ENCODE data around the gene PPM1M.

Gene PPM1M

GRCh38 chr3:52216585-52217408, 28.8 kb upstream of the PPM1M start:
- peak; percentile 23 for DNase-seq

DNA sequence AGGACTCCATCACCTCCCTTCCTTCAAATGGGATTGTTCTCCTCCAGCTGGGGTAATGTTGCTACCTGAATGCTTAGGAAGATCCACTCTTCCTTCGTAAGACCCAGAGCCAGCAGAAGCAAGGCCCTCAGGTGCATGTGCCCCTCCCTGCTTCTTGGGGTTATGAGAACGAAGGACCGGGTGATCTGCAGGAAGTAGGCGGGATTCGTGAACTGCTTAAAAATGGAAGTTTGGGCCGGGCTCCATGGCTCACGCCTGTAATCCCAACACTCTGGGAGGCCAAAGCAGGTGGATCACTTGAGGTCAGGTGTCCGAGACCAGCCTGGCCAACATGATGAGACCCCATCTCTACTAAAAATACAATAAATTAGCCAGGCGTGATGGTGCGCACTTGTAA, 28.2 kb upstream of the PPM1M start:
- DNase-seq, result no peak

DNA sequence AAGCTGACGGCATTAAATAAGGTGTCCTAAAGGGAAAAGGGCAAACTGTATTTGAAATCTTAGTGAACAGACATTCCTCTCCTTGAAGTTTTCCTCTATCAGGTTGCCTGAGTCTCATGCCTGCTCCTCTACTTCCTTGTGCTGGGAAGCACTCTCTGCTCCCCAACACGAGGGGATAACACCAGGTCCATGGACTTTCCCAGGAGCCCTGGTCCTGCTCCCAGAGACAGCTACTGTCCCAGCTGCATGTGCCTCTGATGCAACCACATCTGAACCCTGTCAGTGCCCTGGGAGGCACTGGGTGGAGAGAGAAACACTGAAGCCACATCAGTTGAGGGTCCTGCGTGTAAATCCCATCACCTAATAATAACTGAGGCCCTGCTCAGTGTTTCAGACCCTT, 27.5 kb upstream of the PPM1M start:
- no peak for DNase-seq

DNA sequence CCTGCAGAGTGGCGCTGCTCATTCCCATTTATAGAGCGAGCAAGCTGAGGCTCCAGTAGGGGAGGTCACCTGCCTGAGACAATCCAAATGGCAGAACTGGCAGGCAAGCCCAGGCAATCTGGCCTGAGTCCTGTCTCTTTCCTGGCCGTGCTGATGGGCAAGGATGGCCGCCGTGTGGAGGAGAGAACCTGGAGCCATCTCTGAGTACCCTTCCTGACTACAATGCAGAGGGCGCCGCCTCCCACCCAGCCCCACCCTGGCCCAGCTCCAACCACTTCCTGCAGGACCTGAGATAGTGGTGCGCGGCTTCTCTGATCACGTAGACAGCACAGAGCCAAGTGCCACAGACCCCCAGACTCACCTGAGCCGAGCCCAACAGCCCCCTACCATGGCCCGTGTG, 27.1 kb upstream of the PPM1M start:
- DNase-seq, result no peak

DNA sequence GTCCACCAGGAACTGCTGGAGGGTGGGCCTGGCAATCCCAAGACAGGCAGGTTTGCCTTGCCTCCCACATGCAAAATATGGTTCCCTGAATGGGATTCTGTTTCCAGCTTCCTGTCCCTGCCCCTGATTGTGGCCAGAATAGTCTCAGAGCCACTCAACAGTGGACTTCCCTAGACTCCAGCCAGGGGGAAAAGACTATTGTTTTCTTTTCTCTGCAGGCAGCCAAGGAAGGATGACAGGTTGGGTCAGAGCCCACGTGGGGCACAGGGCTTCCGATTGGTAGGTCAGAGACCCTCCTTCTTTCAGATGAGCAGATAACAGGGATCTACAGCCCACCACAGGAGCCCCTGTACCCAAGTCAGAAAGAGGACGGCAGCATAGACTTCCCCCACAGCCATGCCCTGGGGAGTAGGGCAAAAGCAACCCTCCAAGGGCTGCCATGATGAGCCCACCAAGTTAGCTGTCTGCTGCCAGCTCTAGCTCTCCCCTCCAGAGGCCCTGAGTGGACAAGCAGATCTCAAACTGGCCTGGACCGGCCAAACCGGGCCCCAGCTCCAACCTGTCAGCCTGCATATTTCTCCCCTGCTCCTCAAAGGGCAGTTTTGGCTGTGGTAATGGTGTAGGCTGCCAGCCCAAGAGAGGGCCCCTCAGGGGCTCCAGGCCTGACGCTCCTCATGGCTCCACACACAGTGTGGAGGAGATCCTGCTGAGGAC, 26.5 kb upstream of the PPM1M start:
- DNase-seq, result no peak

GRCh38 chr3:52220380-52221026, 25.1 kb upstream of the PPM1M start:
- peak; percentile 80 for DNase-seq

DNA sequence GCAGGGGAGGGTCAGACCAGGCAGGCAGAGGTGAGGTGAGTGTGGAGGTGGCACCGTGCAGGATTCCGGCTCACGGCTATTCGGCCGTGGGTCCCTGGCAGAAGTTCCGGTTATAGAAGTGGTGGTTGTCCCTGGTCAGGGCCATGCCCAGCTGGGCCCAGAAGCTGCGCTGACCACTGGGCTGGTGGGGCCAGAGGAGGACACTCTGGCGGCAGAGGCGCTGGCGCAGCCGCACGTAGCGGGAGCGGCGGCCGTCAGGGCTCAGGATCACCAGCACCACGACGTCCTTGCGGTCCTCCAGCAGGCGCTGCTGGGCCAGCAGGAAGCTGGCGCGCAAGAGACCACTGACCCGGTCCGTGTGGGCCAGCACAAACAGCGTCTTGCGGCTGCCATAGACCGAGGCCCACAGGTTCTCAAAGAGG, 24.4 kb upstream of the PPM1M start:
- DNase-seq, result no peak

- peak; percentile 40 for DNase-seq
These were observed 23.8 kb upstream of the PPM1M start for GRCh38 chr3:52221563-52222318.

DNA sequence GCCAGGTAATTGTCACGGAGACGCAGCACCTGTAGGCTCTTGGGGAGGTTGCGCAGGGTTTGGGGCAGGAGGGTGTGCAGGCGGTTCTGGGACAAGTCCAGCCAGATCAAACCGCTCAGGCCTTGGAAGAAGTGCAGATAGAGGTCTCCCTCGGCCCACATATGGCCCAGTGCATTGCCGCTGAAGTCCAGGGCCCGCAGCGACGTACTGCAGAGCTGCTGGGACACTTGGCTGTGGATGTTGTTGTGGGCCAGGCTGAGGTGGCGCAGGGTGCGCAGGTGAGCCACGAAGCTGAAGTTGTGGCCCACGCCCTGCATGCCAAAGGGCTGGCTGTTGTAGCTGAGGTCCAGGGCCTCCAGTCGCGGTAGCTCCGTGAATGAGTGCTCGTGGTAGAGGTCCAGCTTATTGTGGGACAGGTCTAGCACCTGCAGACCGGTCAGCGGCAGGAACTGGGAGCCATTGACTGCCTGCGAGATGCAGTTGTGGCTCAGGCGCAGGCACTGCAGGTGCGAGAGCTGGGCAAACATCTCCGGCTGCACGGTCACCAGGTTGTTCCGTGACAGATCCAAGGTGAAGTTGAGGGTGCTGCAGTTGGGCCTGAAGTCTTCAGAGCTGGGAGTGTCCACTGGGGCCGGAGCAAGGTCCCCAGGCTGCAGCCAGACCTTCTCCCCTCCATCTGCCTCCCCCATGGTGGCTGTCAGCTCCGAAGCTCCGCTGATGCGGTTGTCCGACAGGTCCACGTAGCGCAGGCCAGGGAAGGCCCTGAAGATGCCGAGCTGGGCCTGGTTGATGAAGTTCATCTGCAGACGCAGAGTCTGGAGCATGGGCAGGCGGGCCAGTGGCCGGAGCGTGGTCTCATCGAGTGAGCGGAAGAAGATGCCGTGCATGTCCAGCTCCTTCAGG, 23.0 kb upstream of the PPM1M start:
- DNase-seq, result no peak

DNA sequence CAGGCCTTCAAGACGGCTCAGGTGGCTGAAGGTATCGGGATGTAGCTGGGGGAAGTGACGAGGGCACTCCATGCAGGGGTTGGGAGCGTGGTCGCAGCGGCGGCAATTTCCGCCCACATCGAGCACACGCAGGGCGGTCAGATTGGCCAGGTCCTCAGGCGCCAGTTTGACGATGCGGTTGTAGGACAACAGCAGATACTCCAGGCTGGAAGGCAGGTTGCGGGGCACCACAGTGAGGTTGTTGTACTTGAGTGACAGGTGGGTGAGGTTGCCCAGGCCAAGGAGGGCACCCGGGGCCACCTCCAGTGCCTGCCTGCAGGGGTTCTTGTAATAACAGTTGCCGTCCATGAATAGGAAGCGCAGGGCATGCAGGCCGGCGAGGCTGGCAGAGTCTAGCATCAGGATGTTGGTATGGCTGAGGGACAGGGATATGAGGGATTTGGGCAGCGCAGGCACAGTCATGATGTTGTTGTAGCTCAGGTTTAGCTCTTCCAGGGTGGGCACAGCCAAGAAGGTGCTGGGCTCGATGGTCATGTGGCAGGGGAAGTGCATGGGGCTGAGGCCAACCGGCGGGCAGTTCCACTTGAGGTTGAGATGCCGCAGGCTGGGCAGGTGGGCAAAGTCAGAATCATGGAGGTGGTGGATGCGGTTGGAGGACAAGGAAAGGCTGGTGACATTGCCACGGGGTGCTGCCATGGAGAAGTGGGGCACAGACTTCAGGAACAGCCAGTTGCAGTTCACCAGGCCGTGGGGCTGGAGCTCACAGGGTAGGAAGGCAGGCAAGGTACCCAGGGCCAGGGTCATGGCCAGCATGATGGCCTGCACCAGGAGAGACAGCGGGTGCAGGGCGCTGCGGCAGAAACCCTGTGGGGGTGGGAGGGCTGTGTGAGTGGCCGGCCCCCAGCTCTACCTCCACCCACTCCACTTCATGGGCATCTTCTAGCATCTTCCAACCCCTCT, 21.8 kb upstream of the PPM1M start:
- no peak for DNase-seq

- DNase-seq, result no peak
These were observed 19.9 kb upstream of the PPM1M start, which contains the start of gene TLR9 for GRCh38 chr3:52225452-52226228. TSS of gene TLR9 (minus strand) at chr3:52225645. CDS start at chr3:52225529, 116 bp downstream.

DNA sequence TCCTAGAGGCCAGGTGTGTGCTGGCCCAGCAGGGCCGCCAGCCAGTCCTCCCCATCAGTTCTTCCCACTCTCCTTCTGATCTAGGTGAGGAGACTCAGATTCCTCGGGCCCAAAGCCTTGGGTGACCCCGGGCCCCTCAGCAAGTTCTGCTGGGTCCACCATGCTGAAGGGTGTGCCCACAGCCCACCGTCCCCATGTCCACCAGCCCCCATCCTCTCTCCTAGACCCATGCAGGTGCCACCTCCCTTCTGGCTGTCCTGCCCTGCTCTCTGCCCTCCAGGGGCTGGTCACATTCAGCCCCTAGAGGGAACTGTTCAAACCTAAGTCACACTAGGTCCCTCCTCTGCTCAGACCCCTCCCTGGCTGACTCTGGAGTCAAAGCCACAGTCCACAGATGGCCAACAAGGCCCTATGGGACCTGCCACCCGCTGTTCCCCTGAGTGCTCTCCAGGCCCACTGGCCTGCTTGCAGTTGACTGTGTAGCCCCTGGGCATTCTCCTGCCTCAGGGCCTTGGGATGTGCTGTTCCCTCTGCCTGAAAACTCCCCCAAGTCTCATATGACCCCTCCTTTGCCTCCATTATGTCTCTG, 19.2 kb upstream of the PPM1M start:
- no peak for DNase-seq

DNA sequence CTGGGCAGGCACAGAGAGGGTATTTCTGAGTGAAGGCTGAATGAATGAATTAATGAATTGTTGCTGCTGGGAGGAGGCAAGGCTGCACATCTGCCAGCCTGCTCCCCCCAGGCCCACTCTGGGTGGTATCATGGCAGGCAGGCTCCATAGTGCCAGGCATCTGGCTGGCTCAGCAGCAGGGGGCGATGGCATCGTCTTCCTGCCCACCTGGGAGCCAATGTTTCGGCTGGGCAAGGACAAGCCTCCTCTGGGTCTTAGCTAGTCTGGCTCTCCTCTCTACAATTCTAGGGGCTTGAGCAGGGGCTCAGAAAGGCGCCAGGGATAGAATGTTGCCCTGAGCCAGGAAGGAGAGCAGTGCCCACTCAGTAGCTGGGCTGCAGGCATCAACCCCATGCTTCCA, 18.4 kb upstream of the PPM1M start:
- no peak for DNase-seq

- DNase-seq, result no peak
These were observed 17.8 kb upstream of the PPM1M start for GRCh38 chr3:52227766-52228165.

- DNase-seq, result no peak
These were observed 17.3 kb upstream of the PPM1M start for GRCh38 chr3:52228266-52228665.

GRCh38 chr3:52228751-52229291, 16.7 kb upstream of the PPM1M start:
- no peak for DNase-seq

- DNase-seq, result no peak
These were observed 15.9 kb upstream of the PPM1M start for GRCh38 chr3:52229656-52230055.

GRCh38 chr3:52230461-52230860, 15.1 kb upstream of the PPM1M start:
- no peak for DNase-seq

DNA sequence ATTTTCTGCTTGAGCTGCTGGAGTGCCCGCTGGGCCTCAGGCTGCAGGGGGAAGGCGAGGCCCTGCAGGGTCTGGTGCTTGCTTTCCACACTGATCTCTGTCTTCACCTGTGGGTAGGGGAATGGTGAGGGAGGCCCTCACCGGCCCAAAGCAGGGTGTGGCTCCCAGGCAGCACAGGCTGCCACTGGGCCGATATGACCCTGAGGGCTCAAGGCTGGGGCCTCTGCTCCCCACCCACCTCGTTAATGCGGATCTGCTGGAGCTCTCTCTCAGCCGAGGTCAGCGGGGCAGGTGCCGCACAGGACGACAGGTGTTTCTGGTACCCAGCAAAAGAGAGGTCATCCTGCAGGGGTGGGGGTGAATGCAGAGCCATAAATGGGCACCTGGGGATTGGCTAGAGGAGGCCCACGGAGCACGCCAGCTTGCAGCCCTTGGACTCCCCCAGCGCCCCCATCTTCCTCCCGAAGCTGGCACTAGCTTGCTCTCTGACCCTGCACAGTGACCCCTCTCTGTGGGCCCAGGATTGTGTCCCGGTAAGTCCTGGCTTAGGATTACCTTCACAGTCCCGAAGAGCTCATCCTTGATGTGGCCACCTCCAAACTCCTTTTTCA, 14.6 kb upstream of the PPM1M start:
- DNase-seq, result no peak

All from effector CD8-positive, alpha-beta T cell (primary cell).